KMS-11 (cell line): Measurements from ENCODE around the gene DPH6.

ENCODE experiments used
- H2AFZ ChIP-seq: fragments of 200-600 bp; sonication (generic); 2 replicates; pipeline ENCODE4 v1.6.1; 2016; ENCODE audit warnings: antibody characterized with exemption, mixed run types, low read depth
- H3K27ac ChIP-seq: fragments of 200-600 bp; sonication (generic); 2 replicates; pipeline ENCODE4 v1.6.1; 2016; ENCODE audit warnings: mild to moderate bottlenecking, mixed run types
- H3K27me3 ChIP-seq: fragments of 200-600 bp; sonication (generic); 2 replicates; pipeline ENCODE4 v1.6.1; 2017; ENCODE audit warnings: mild to moderate bottlenecking, low read depth, mixed run types, moderate library complexity; ENCODE audit not compliant: insufficient read depth
- H3K36me3 ChIP-seq: fragments of 200-600 bp; sonication (generic); 2 replicates; pipeline ENCODE4 v1.6.1; 2017; ENCODE audit warnings: mild to moderate bottlenecking, mixed run types; ENCODE audit not compliant: insufficient read depth
- H3K4me1 ChIP-seq: fragments of 200-600 bp; sonication (generic); 2 replicates; pipeline ENCODE4 v1.6.1; 2016; ENCODE audit warnings: mild to moderate bottlenecking, low read depth, mixed run types; ENCODE audit not compliant: poor library complexity, severe bottlenecking
- H3K4me2 ChIP-seq: fragments of 200-600 bp; sonication (generic); 2 replicates; pipeline ENCODE4 v1.7.0; 2016; ENCODE audit warnings: mild to moderate bottlenecking, mixed run types
- H3K4me3 ChIP-seq: fragments of 200-600 bp; sonication (generic); IDR thresholded peaks from 2 replicates; pipeline ENCODE4 v1.6.1; 2017; ENCODE audit warnings: low read depth, low read length, mixed read lengths; ENCODE audit not compliant: insufficient read depth
- H3K79me2 ChIP-seq: fragments of 200-600 bp; sonication (generic); 2 replicates; pipeline ENCODE4 v1.6.1; 2016; ENCODE audit warnings: low read depth, mixed run types; ENCODE audit not compliant: insufficient read depth
- H3K9ac ChIP-seq: fragments of 200-600 bp; sonication (generic); 2 replicates; pipeline ENCODE4 v1.6.1; 2016; ENCODE audit warnings: mild to moderate bottlenecking, mixed run types
- H4K20me1 ChIP-seq: fragments of 200-600 bp; sonication (generic); 2 replicates; pipeline ENCODE4 v1.6.1; 2016; ENCODE audit warnings: mild to moderate bottlenecking, mixed run types; ENCODE audit not compliant: insufficient read depth
- CTCF ChIP-seq: fragments of 200-600 bp; sonication (generic); conservative IDR thresholded peaks from 2 replicates; pipeline ENCODE4 v1.6.1; 2017; ENCODE audit warnings: low read depth, mild to moderate bottlenecking, antibody characterized with exemption, low read length, moderate library complexity, mixed read lengths

The DPH6 gene

GRCh38 chr15:35448294-35448693 lies 97.7 kb downstream of the DPH6 start:
- Histone ChIP-seq H3K4me2 (no peak overlapping the region), H4K20me1 (no peaks in the 10 kb centered on the region), H3K9ac (no peak overlapping the region), H2AFZ (no peak overlapping the region), H3K4me3 (no peak overlapping the region), H3K79me2 (no peaks in the 10 kb centered on the region), H3K36me3 (no peaks in the 10 kb centered on the region), H3K27ac (no peak overlapping the region), H3K27me3 (no peaks in the 10 kb centered on the region), H3K4me1 (no peaks in the 10 kb centered on the region)
- no peak for TF ChIP-seq CTCF

DNA sequence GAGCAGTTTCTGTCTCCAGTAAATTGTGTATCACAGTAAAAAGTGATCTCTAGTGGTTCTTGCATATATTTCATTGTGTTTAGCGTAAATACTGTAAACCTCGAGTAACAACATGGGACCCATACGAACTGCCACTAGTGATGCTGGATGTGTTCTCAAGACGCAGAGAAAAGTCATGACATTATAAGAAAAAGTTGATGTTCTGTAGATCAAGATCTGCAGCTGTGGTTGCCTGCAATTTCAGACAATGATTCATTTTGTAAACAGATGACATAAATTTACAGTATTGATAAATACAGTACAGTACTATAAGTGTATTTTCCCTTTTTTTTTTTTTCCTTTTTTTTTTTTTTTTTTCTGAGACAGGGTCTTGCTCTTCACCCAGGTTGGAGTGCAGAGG lies 100.1 kb downstream of the DPH6 start:
- no peak for TF ChIP-seq CTCF
- H4K20me1 ChIP-seq: no peaks in the 10 kb centered on the region
- no peaks in the 10 kb centered on the region for H3K79me2 ChIP-seq
- H3K4me1 ChIP-seq: no peaks in the 10 kb centered on the region
- H3K9ac ChIP-seq: no peak overlapping the region
- H3K36me3 ChIP-seq: no peaks in the 10 kb centered on the region
- no peak overlapping the region for H3K27ac ChIP-seq
- no peak overlapping the region for H3K4me3 ChIP-seq
- H2AFZ ChIP-seq: no peak overlapping the region
- H3K4me2 ChIP-seq: no peak overlapping the region
- H3K27me3 ChIP-seq: no peaks in the 10 kb centered on the region

DNA sequence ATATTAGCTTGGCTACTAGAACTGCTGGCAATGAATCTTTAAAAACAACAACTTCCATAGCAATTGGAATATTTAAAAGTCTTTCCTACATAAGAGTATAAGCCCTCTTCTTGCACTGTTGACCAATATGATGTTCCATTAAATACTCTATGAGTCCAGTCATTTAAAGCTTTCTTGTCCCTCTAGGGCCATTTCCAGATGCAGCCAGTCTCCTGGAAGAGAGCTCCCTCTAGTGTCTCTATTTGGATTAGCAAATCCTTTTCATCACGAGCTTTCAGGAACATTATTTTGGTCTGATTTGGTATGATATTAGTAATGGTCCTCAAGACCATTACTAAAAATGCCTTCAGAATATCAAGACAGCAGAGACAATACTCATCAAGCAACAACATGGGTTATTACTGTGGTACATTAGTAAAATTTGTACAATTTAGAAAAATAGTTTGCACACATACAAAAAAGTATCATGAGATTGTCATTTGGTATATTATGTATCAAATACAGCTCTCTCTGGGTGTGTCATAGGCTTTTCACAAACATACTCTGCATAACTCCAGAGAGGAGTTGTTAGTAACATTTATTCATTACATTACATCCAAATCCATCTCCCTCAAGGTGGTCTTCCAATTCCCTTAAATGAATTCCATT lies 101.3 kb downstream of the DPH6 start:
- H3K27ac ChIP-seq: no peak overlapping the region
- peak; percentile 81 for TF ChIP-seq CTCF
- no peaks in the 10 kb centered on the region for H3K36me3 ChIP-seq

DNA sequence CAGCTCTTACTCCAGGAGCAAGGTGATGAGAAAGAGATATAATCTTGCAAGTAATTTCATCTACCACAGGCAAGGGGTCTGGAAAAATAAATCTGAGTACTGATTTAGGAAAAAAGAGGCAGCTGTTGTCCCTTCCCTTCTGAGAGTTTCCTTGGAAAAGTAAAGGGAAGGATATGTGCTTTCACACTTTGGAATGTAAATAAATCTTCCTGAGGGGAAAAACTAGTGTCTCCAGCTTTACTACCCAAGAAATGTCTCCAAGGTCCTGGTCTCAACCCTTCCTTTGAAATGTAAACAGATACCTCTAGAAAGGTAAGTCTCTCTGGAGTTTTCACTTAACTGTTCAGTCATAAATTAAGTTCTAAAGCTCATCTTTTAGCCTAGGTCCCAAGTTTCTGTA lies 102.6 kb downstream of the DPH6 start:
- H3K27ac ChIP-seq: no peak overlapping the region
- no peaks in the 10 kb centered on the region for H3K4me1 ChIP-seq

More for the DNA sequence above, 101.3 kb downstream of the DPH6 start:
- Histone ChIP-seq H3K4me3 (no peak overlapping the region), H4K20me1 (no peaks in the 10 kb centered on the region), H2AFZ (no peak overlapping the region), H3K4me2 (no peak overlapping the region), H3K4me1 (no peaks in the 10 kb centered on the region), H3K27me3 (no peaks in the 10 kb centered on the region), H3K9ac (no peak overlapping the region), H3K79me2 (no peaks in the 10 kb centered on the region)

More for the DNA sequence above, 102.6 kb downstream of the DPH6 start:
- no peak overlapping the region for H2AFZ ChIP-seq
- no peak overlapping the region for H3K9ac ChIP-seq
- no peaks in the 10 kb centered on the region for H3K27me3 ChIP-seq
- H3K4me2 ChIP-seq: no peak overlapping the region
- TF ChIP-seq CTCF: no peak
- no peaks in the 10 kb centered on the region for H3K79me2 ChIP-seq
- H3K36me3 ChIP-seq: no peaks in the 10 kb centered on the region
- H4K20me1 ChIP-seq: no peaks in the 10 kb centered on the region
- no peak overlapping the region for H3K4me3 ChIP-seq
